Glutamatergic neuron (in vitro differentiated cells): ENCODE data around the gene TXNRD1. TPM values are rescaled to one million over a fixed set of nuclear protein-coding genes. Genes with fewer than 3 reads are reported as not detected.
"Not testable (repeated sequence)": the region's sequence is repeated elsewhere in the genome, so short reads cannot be mapped to it uniquely, and the experiment has no call there.

Experiments
- DNase-seq: peaks from one replicate; pipeline ENCODE4 v3.0.0; 2022
- H3K27ac Mint-ChIP-seq: one replicate; pipeline ENCODE4 v1.8.0; 2020; ENCODE audit warnings: mild to moderate bottlenecking, mixed read lengths, inconsistent platforms; ENCODE audit not compliant: unreplicated experiment
- H3K27me3 Mint-ChIP-seq: one replicate; pipeline ENCODE4 v1.8.0; 2020; ENCODE audit warnings: mild to moderate bottlenecking, moderate library complexity, mixed read lengths, inconsistent platforms; ENCODE audit not compliant: unreplicated experiment
- H3K36me3 Mint-ChIP-seq: one replicate; pipeline ENCODE4 v1.8.0; 2020; ENCODE audit warnings: mild to moderate bottlenecking, mixed read lengths, inconsistent platforms; ENCODE audit not compliant: unreplicated experiment
- H3K4me1 Mint-ChIP-seq: one replicate; pipeline ENCODE4 v1.8.0; 2020; ENCODE audit warnings: mild to moderate bottlenecking, low read depth, mixed read lengths, inconsistent platforms; ENCODE audit not compliant: unreplicated experiment
- H3K4me3 Mint-ChIP-seq: one replicate; pipeline ENCODE4 v1.8.0; 2020; ENCODE audit warnings: mild to moderate bottlenecking, mixed read lengths, inconsistent platforms; ENCODE audit not compliant: unreplicated experiment
- H3K9me3 Mint-ChIP-seq: one replicate; pipeline ENCODE4 v1.8.0; 2020; ENCODE audit warnings: mild to moderate bottlenecking, moderate library complexity, mixed read lengths, inconsistent platforms; ENCODE audit not compliant: unreplicated experiment
- total RNA-seq: library from RNA; stranded (reverse); fragmentation: NEBNext Ultra II Directional; extraction: Animal tissue kit (Norgen Biotek cat#: 25700); gene quantifications from one replicate; pipeline ENCODE4 v1.2.1, GENCODE V29; 2021; ENCODE audit not compliant: unreplicated experiment
- TF ChIP-seq, protein P1 (sequence below): fragments of 200-600 bp; sonication (generic); IDR thresholded peaks from one replicate; pipeline ENCODE4 v1.5.0; 2021; ENCODE audit not compliant: partially characterized antibody, unreplicated experiment

TXNRD1 gene
- total RNA-seq, 1 donor from 2014 or later = 81.1 TPM

- no peaks in the 10 kb centered on the region for H3K9me3 Mint-ChIP-seq
- H3K4me1 Mint-ChIP-seq = no peaks in the 10 kb centered on the region
- DNase-seq = no peak
- TF ChIP-seq, protein P1, sequence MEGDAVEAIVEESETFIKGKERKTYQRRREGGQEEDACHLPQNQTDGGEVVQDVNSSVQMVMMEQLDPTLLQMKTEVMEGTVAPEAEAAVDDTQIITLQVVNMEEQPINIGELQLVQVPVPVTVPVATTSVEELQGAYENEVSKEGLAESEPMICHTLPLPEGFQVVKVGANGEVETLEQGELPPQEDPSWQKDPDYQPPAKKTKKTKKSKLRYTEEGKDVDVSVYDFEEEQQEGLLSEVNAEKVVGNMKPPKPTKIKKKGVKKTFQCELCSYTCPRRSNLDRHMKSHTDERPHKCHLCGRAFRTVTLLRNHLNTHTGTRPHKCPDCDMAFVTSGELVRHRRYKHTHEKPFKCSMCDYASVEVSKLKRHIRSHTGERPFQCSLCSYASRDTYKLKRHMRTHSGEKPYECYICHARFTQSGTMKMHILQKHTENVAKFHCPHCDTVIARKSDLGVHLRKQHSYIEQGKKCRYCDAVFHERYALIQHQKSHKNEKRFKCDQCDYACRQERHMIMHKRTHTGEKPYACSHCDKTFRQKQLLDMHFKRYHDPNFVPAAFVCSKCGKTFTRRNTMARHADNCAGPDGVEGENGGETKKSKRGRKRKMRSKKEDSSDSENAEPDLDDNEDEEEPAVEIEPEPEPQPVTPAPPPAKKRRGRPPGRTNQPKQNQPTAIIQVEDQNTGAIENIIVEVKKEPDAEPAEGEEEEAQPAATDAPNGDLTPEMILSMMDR = no peak
- no peaks in the 10 kb centered on the region for H3K27me3 Mint-ChIP-seq
- H3K4me3 Mint-ChIP-seq = no peak overlapping the region
- H3K27ac Mint-ChIP-seq = no peak overlapping the region
- no peaks in the 10 kb centered on the region for H3K36me3 Mint-ChIP-seq
Observed at GRCh38 chr12:104386461-104386860, 170.9 kb downstream of the TXNRD1 start.

- no peak overlapping the region for H3K27ac Mint-ChIP-seq
- no peaks in the 10 kb centered on the region for H3K4me1 Mint-ChIP-seq
- TF ChIP-seq, protein P1 = no peak
- DNase-seq = no peak
- H3K9me3 Mint-ChIP-seq = no peaks in the 10 kb centered on the region
- no peak overlapping the region for H3K4me3 Mint-ChIP-seq
- H3K27me3 Mint-ChIP-seq = no peaks in the 10 kb centered on the region
- H3K36me3 Mint-ChIP-seq = no peaks in the 10 kb centered on the region
Observed at GRCh38 chr12:104387190-104387589, 171.6 kb downstream of the TXNRD1 start.

- not testable (repeated sequence) for DNase-seq, H3K4me1 Mint-ChIP-seq, H3K4me3 Mint-ChIP-seq, H3K27ac Mint-ChIP-seq, H3K27me3 Mint-ChIP-seq, H3K9me3 Mint-ChIP-seq, H3K36me3 Mint-ChIP-seq
Observed at GRCh38 chr12:104394086-104394485, 178.5 kb downstream of the TXNRD1 start.

Other genes starting within 250 kb of the TXNRD1 start
- gene TDG, start 249.9 kb upstream of the TXNRD1 start, total RNA-seq = 56.8 TPM
- gene GLT8D2, start 165.6 kb upstream of the TXNRD1 start, total RNA-seq = not detected
- gene HCFC2, start 151.2 kb upstream of the TXNRD1 start, total RNA-seq = 25.1 TPM
- 17.1 TPM for gene NFYB, start 77.6 kb upstream of the TXNRD1 start, total RNA-seq
- gene EID3, start 88.0 kb downstream of the TXNRD1 start, total RNA-seq = 3.7 TPM
- gene CHST11, start 241.2 kb downstream of the TXNRD1 start, total RNA-seq = 11.5 TPM